ENCODE measurements around the gene CARTPT. TPM values are rescaled to one million over a fixed set of nuclear protein-coding genes. Genes with fewer than 3 reads are reported as not detected.

The CARTPT gene
- total RNA-seq (not detected in 2 replicates), polyA plus RNA-seq (not detected in 2 replicates), polyA minus RNA-seq (ENCODE audit: low replicate concordance) (not detected in 2 replicates)
- not detected in 2 replicates for polyA plus RNA-seq (2012)

DNA sequence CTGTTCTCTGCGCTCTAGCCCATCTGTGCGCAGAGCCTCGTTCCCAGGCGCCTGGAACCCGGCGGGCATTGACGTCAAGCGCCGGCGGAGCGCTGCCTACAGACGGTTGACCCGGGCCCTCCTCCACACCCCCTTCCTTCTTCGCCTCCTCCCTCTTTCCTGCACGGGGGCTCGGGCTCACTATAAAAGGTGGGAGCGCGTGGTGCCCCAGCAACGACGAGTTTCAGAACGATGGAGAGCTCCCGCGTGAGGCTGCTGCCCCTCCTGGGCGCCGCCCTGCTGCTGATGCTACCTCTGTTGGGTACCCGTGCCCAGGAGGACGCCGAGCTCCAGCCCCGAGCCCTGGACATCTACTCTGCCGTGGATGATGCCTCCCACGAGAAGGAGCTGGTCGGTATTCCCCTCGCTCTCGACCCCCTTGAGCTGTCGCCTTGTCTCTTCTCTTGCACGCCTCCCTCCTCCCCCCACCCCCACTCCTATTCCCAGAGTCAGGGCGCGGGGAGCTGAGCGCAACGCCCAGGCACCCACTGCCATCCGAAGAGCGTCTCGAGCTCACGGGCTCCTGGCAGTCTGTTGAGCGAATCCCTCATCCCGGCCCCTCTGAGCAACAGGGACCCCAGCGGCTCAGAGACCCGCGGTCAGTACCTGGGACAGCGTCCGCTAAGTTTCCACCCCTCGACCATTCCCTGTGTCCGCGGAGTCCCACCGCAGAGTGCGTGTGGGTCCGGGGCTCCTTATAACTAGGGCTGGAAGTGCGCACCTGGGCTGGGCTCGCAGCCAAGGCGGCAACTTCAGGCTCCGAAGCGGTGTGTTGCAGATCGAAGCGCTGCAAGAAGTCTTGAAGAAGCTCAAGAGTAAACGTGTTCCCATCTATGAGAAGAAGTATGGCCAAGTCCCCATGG, at the start of gene CARTPT:
Gene CARTPT (plus strand): TSS at position 213 of the 902 bp plus-strand sequence. CDS start 19 bp downstream, at position 232.
- no peak within 1 kb of the TSS for H2AFZ ChIP-seq (ENCODE audit: low read length)

DNA sequence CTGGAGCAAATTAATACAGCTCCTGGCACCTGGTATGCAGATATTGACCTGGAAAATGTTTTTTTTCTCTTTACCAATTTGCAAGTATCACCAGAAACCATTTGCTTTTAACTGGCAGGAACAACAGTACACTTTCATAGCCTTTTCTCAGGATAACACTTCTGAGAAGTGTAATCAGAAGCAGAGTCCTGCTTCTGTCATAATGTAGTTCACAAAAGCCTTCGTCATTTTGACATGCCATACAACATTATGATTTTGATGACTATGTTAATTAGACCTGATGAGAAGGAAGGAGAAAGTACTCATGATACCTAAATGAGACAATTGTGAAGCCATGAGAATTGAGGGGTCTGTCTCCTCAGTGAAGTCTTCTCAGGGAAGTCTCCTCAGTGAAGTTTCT, 41.1 kb upstream of the CARTPT start:
- H3K9ac ChIP-seq (ENCODE audit: insufficient read depth, low read length): no peak overlapping the region
- TF ChIP-seq, protein P1, sequence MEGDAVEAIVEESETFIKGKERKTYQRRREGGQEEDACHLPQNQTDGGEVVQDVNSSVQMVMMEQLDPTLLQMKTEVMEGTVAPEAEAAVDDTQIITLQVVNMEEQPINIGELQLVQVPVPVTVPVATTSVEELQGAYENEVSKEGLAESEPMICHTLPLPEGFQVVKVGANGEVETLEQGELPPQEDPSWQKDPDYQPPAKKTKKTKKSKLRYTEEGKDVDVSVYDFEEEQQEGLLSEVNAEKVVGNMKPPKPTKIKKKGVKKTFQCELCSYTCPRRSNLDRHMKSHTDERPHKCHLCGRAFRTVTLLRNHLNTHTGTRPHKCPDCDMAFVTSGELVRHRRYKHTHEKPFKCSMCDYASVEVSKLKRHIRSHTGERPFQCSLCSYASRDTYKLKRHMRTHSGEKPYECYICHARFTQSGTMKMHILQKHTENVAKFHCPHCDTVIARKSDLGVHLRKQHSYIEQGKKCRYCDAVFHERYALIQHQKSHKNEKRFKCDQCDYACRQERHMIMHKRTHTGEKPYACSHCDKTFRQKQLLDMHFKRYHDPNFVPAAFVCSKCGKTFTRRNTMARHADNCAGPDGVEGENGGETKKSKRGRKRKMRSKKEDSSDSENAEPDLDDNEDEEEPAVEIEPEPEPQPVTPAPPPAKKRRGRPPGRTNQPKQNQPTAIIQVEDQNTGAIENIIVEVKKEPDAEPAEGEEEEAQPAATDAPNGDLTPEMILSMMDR (conservative IDR thresholded peaks at IDR 0.05 in 1 of 2, IDR thresholded peaks at IDR 0.05 in 1 of 2; ENCODE audit: low read depth in 1 of 2, low read length in 2 of 2): no peak
- TF ChIP-seq EZH2 (IDR thresholded peaks at IDR 0.05; ENCODE audit: low read length, missing control alignments): no peak
- H4K20me1 ChIP-seq (ENCODE audit: control insufficient read depth, extremely low read depth, insufficient read depth, low read length): no peaks in the 10 kb centered on the region
- no peak overlapping the region for H3K4me2 ChIP-seq (ENCODE audit: extremely low read depth, insufficient read depth, low read length)
- H3K4me1 ChIP-seq (ENCODE audit: control insufficient read depth, extremely low read depth, insufficient read depth, low read length): no peaks in the 10 kb centered on the region
- no peak overlapping the region for H2AFZ ChIP-seq (ENCODE audit: low read length)
- no peak overlapping the region for H3K27ac ChIP-seq (ENCODE audit: insufficient read depth, low read length)
- H3K36me3 ChIP-seq (ENCODE audit: control insufficient read depth, insufficient read depth, low read length): no peaks in the 10 kb centered on the region
- no peak for DNase-seq (ENCODE audit: low read depth in 2 of 2)
- H3K9me3 ChIP-seq (ENCODE audit: control insufficient read depth, insufficient read depth, low read depth, low read length): no peaks in the 10 kb centered on the region
- no peak overlapping the region for H3K4me3 ChIP-seq (replicated peaks in 1 of 4; ENCODE audit: control extremely low read depth in 1 of 4, insufficient read depth in 1 of 4, low read depth in 3 of 4, low read length in 4 of 4)
- no peaks in the 10 kb centered on the region for H3K79me2 ChIP-seq (ENCODE audit: control insufficient read depth, insufficient read depth, low read length)
- peaks cover 9% of the 10 kb centered on the region for H3K27me3 ChIP-seq (ENCODE audit: control insufficient read depth, insufficient read depth, low read length)

More for the DNA sequence above, at the start of gene CARTPT:
- Histone ChIP-seq H3K9me3 (ENCODE audit: control insufficient read depth, insufficient read depth, low read depth, low read length) (no peaks in the 10 kb centered on the region), H4K20me1 (ENCODE audit: control insufficient read depth, extremely low read depth, insufficient read depth, low read length) (no peaks in the 10 kb centered on the region), H3K4me1 (ENCODE audit: control insufficient read depth, extremely low read depth, insufficient read depth, low read length) (no peaks in the 10 kb centered on the region), H3K27ac (ENCODE audit: insufficient read depth, low read length) (no peak within 1 kb of the TSS), H3K36me3 (ENCODE audit: control insufficient read depth, insufficient read depth, low read length) (no peaks in the 10 kb centered on the region), H3K9ac (ENCODE audit: insufficient read depth, low read length) (no peak within 1 kb of the TSS), H3K4me3 (replicated peaks in 1 of 4; ENCODE audit: control extremely low read depth in 1 of 4, insufficient read depth in 1 of 4, low read depth in 3 of 4, low read length in 4 of 4) (no peak within 1 kb of the TSS), H3K4me2 (ENCODE audit: extremely low read depth, insufficient read depth, low read length) (no peak within 1 kb of the TSS), H3K79me2 (ENCODE audit: control insufficient read depth, insufficient read depth, low read length) (no peaks in the 10 kb centered on the region), H3K27me3 (ENCODE audit: control insufficient read depth, insufficient read depth, low read length) (peaks cover 24% of the 10 kb centered on the region)
- TF ChIP-seq, protein P1 (conservative IDR thresholded peaks at IDR 0.05 in 1 of 2, IDR thresholded peaks at IDR 0.05 in 1 of 2; ENCODE audit: low read depth in 1 of 2, low read length in 2 of 2): no peak
- TF ChIP-seq EZH2 (IDR thresholded peaks at IDR 0.05; ENCODE audit: low read length, missing control alignments): no peak
- DNase-seq (ENCODE audit: low read depth in 2 of 2): peak; percentile 7 to 18

DNA sequence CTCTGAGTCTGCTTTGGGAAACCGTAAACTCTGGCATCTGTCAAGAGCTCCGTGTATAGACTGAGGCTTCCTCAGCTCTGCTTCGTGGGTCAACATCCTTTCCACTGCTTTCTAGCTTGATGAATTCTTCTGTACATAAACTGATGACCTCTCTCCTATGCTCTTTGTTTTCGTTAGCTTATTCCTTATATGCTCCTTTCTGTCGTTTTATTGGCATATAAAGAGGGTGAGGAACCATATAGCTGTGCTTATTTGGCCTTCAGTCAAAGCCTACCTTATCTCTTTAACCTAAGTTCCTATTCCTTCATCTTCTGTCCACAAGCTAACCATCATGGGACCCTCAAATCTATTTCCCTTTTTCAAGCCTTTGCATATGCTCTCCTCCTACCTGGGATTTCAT, 39.4 kb upstream of the CARTPT start:
- H4K20me1 ChIP-seq (ENCODE audit: control insufficient read depth, extremely low read depth, insufficient read depth, low read length): no peaks in the 10 kb centered on the region
- no peak overlapping the region for H2AFZ ChIP-seq (ENCODE audit: low read length)
- TF ChIP-seq, protein P1 (conservative IDR thresholded peaks at IDR 0.05 in 1 of 2, IDR thresholded peaks at IDR 0.05 in 1 of 2; ENCODE audit: low read depth in 1 of 2, low read length in 2 of 2): no peak
- TF ChIP-seq EZH2 (IDR thresholded peaks at IDR 0.05; ENCODE audit: low read length, missing control alignments): no peak
- H3K27me3 ChIP-seq (ENCODE audit: control insufficient read depth, insufficient read depth, low read length): peaks cover 10% of the 10 kb centered on the region
- no peaks in the 10 kb centered on the region for H3K4me1 ChIP-seq (ENCODE audit: control insufficient read depth, extremely low read depth, insufficient read depth, low read length)
- H3K4me3 ChIP-seq (replicated peaks in 1 of 4; ENCODE audit: control extremely low read depth in 1 of 4, insufficient read depth in 1 of 4, low read depth in 3 of 4, low read length in 4 of 4): no peak overlapping the region
- no peak overlapping the region for H3K27ac ChIP-seq (ENCODE audit: insufficient read depth, low read length)
- H3K9ac ChIP-seq (ENCODE audit: insufficient read depth, low read length): no peak overlapping the region
- H3K4me2 ChIP-seq (ENCODE audit: extremely low read depth, insufficient read depth, low read length): no peak overlapping the region
- H3K9me3 ChIP-seq (ENCODE audit: control insufficient read depth, insufficient read depth, low read depth, low read length): no peaks in the 10 kb centered on the region
- DNase-seq (ENCODE audit: low read depth in 2 of 2): no peak
- H3K79me2 ChIP-seq (ENCODE audit: control insufficient read depth, insufficient read depth, low read length): no peaks in the 10 kb centered on the region
- no peaks in the 10 kb centered on the region for H3K36me3 ChIP-seq (ENCODE audit: control insufficient read depth, insufficient read depth, low read length)
